Lung (tissue), 12 donors: ENCODE results near the gene TPPP2. TPM values are rescaled to one million over a fixed set of nuclear protein-coding genes. Genes with fewer than 3 reads are reported as not detected.

ENCODE experiments used
- ATAC-seq: fragments of 200-7000 bp; cut with Tn5 transposase; one replicate; pipeline ENCODE4 v1.9.1; 2020; ENCODE audit warnings: moderate number of reproducible peaks; ENCODE audit not compliant: insufficient read depth, low FRiP score
- DNase-seq, 3 donors: peaks; one replicate each; pipeline ENCODE4 v3.0.0-alpha.2; 2013 to 2017
- H3K27ac ChIP-seq, 2 donors: one replicate each; pipeline ENCODE4 v1.5.1; 2013; ENCODE audit warnings: mild to moderate bottlenecking in 2 of 2, moderate library complexity in 2 of 2, control low read depth in 1 of 2, inconsistent platforms in 1 of 2, low read depth in 1 of 2, low read length in 1 of 2
- H3K27me3 ChIP-seq, 3 donors: one replicate each; pipeline ENCODE4 v1.5.1; 2013; ENCODE audit warnings: low read length in 2 of 3; ENCODE audit not compliant: control insufficient read depth in 3 of 3, insufficient read depth in 3 of 3
- H3K36me3 ChIP-seq, 4 donors: one replicate each; pipeline ENCODE4 v1.5.1; 2013; ENCODE audit warnings: low read length in 4 of 4, mild to moderate bottlenecking in 1 of 4, moderate library complexity in 1 of 4; ENCODE audit not compliant: control insufficient read depth in 4 of 4, insufficient read depth in 4 of 4
- H3K4me1 ChIP-seq, 5 donors: one replicate each; pipeline ENCODE4 v1.5.1; 2013; ENCODE audit warnings: low read length in 5 of 5, mild to moderate bottlenecking in 2 of 5, moderate library complexity in 1 of 5; ENCODE audit not compliant: control insufficient read depth in 5 of 5, insufficient read depth in 5 of 5
- H3K4me3 ChIP-seq: one replicate; pipeline ENCODE4 v1.5.1; 2013; ENCODE audit warnings: mild to moderate bottlenecking, control low read depth, moderate library complexity
- H3K9ac ChIP-seq, 2 donors: one replicate each; pipeline ENCODE4 v1.5.1; 2013; ENCODE audit warnings: low read length in 2 of 2, control low read depth in 1 of 2; ENCODE audit not compliant: insufficient read depth in 1 of 2
- H3K9me3 ChIP-seq, 4 donors: one replicate each; pipeline ENCODE4 v1.5.1; 2013; ENCODE audit warnings: low read length in 3 of 4, mild to moderate bottlenecking in 1 of 4, moderate library complexity in 1 of 4; ENCODE audit not compliant: control insufficient read depth in 4 of 4, insufficient read depth in 3 of 4
- CTCF ChIP-seq: IDR thresholded peaks from 2 replicates; pipeline ENCODE4 v1.5.1; 2012; ENCODE audit warnings: mild to moderate bottlenecking; ENCODE audit errors: control extremely low read depth, extremely low read depth
- WGBS, 2 donors: extraction: QIAGEN DNeasy Blood & Tissue Kit; methylation state at CpG; one replicate each; pipeline ENCODE4 v1.1.7; 2013; 5-methylcytosine and 5-hydroxymethylcytosine counted together
- polyA plus RNA-seq, 2 donors: library from polyadenylated mRNA; stranded (reverse); fragments of 200-250 nt; gene quantifications; one replicate each; pipeline ENCODE4 v1.2.1, GENCODE V29; 2013
- total RNA-seq, 2 donors: library from RNA; depleted of rRNA in 1 of 2; stranded (reverse); fragments of >200 nt in 1 of 2; gene quantifications; one replicate each; pipeline ENCODE4 v1.2.1, GENCODE V29; 2014 to 2021
- donor health status: control.
- donor health status: control.
- donor health status: Bipolar disorder and iron deficiency.
- donor health status: healthy.
- donor health status: DM: yes; HTN: yes; CAD: no.

The TPPP2 gene
- total and polyA plus RNA-seq, 4 donors: 0.65 TPM; not detected in 3

- no peak for TF ChIP-seq CTCF
- Histone ChIP-seq H3K9ac (no peak overlapping the region), H3K4me1 (peaks cover 0 to 4% (median 2%) of the 10 kb centered on the region in 5 donors), H3K36me3 (peaks cover 5 to 20% (median 16%) of the 10 kb centered on the region in 4 donors), H3K4me3 (no peak overlapping the region), H3K27me3 (no peaks in the 10 kb centered on the region), H3K27ac (no peak overlapping the region), H3K9me3 (no peaks in the 10 kb centered on the region)
- DNase-seq (no peak), ATAC-seq (no peak)
- 48 to 56% methylated on average over 9 of the region's 9 CpGs for WGBS, 2 donors
Observed at GRCh38 chr14:21016413-21017190, 13.4 kb upstream of the TPPP2 start.

GRCh38 chr14:21017528-21018245 is 12.3 kb upstream of the TPPP2 start:
- no peak overlapping the region for H3K9ac ChIP-seq
- H3K9me3 ChIP-seq: no peaks in the 10 kb centered on the region
- DNase-seq (no peak), ATAC-seq (no peak)
- H3K36me3 ChIP-seq: peaks cover 5 to 24% (median 16%) of the 10 kb centered on the region in 4 donors
- H3K4me1 ChIP-seq: peaks cover 0 to 4% (median 3%) of the 10 kb centered on the region in 5 donors
- no peak for TF ChIP-seq CTCF
- peak overlapping the region in 1 of 2 donors; percentile 5 for H3K27ac ChIP-seq
- no peaks in the 10 kb centered on the region for H3K27me3 ChIP-seq
- no peak overlapping the region for H3K4me3 ChIP-seq
- WGBS, 2 donors: 70 to 71% methylated on average over 28 of the region's 28 CpGs

GRCh38 chr14:21018286-21018685 is 11.7 kb upstream of the TPPP2 start:
- H3K27me3 ChIP-seq: no peaks in the 10 kb centered on the region
- H3K4me3 ChIP-seq: no peak overlapping the region
- no peak overlapping the region for H3K9ac ChIP-seq
- no peak for TF ChIP-seq CTCF
- no peak for ATAC-seq
- 90 to 93% methylated on average over 7 of the region's 7 CpGs for WGBS, 2 donors
- H3K36me3 ChIP-seq: peaks cover 5 to 24% (median 16%) of the 10 kb centered on the region in 4 donors
- H3K4me1 ChIP-seq: peaks cover 0 to 7% (median 5%) of the 10 kb centered on the region in 5 donors
- H3K9me3 ChIP-seq: no peaks in the 10 kb centered on the region
- peak overlapping the region in 1 of 2 donors; percentile 9 for H3K27ac ChIP-seq
- no peak for DNase-seq
